DLD1 (cell line): ENCODE data around the gene SMPD4.
"Not testable (repeated sequence)": the region's sequence is repeated elsewhere in the genome, so short reads cannot be mapped to it uniquely, and the experiment has no call there.

ENCODE experiments used
- in situ Hi-C: cut with HindIII; loops from 2 replicates; pipeline ENCODE4 v1.10.0; 2017; ENCODE audit warnings: low sequenced_read_pairs

SMPD4 gene

DNA sequence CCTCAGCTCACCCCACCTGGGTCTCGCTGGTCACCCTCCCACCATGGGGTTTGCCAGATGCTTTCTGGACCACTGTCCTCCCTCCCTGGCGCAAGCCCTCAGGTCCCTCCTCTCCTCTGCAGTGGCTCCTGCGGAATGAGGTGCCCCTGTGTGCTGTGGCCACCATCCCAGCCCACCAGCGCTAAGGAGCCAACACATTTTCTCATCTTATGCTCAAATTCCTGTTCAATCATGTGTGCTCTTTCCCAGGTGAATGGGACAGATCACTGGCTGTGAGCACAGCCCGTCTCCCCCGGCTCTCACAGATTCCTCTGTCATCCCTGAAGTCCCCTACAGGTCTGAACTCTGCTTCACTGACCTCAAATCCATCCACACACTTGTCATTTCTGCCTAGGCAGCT, 21.3 kb downstream of the SMPD4 start:
- in situ Hi-C loops: no loop called here

DNA sequence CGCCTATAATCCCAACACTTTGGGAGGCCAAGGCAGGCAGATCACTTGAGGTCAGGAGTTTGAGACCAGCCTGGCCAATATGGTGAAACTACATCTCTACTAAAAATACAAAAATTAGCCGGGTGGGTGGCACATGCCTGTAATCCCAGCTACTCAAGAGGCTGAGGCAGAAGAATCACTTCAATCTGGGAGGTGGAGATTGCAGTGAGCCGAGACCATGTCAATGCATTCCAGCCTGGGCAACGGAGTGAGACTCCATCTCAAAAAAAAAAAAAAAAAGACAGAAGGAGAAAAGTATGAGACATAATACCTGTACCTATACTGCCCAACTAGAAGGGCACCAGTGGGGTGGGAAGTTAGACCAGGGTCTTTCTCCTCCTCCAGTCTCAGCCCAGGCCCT, 22.0 kb downstream of the SMPD4 start:
- in situ Hi-C loops: not testable (repeated sequence)

DNA sequence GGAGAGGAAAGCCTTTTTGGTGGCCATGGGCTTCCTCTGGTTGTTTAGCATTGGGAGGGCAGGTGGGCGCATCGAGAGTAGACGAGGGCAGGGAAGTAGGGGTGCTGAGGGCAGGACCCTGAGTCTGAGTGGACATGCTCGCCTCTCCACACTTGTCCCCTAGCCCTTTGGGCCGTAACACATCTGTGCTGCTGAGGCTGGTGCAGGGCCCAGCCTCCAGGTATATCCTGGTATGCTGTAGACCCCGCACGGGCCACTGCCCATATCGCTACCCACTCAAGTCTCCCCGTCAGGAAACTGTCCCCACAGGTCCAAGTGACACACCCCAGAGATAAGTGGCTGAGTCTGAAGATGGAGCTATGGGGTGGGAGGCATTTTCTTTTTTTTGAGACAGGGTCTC, 22.8 kb downstream of the SMPD4 start:
- in situ Hi-C loops: no loop called here

GRCh38 chr2:130157825-130158514, 23.4 kb downstream of the SMPD4 start:
- in situ Hi-C loops: not testable (repeated sequence)

DNA sequence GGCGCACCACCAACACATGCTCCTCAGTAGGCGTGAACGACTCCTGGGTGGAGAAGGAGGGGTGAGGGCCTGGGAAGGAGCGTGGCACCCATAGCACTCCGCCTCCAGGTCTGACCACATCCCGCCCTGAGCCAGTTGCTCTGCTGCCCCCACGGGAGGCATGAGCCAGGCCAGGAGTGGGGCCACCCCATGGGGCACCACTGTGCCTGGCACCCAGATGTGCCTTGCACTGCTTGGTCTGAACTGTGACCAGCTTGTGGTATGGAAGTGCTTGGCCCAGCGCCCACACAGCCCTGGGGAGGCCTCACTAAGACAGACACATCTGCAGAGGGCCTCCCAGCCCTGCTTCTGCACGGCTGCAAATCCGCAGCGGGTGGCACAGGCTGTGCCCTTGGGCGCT, 24.0 kb downstream of the SMPD4 start:
- in situ Hi-C loops: not testable (repeated sequence)

DNA sequence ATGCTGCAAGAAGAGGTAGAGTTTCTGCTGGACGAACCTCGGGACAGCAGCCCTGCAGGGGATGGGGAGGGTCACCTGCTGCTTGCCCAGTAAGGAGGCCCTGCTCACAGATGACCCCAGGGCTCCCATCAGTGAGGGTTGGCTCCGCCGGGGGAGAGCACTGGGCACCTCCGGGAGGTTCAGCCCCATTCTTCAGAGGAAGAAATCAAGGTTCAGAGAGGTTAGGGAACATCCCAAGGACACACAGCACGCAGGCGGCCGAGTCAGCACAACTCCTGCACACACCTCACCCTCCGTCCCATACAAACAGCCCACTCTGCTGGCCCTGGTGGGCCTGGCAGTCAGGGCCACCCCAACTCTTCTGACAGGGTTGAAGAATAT, 24.8 kb downstream of the SMPD4 start:
- in situ Hi-C loops: no loop called here

- in situ Hi-C loops: not testable (repeated sequence)
Measured at GRCh38 chr2:130155956-130156623, 25.3 kb downstream of the SMPD4 start.

GRCh38 chr2:130154773-130155765, 26.3 kb downstream of the SMPD4 start:
- in situ Hi-C loops: no loop called here

- in situ Hi-C loops: not testable (repeated sequence)
Measured at GRCh38 chr2:130154423-130154770, 27.0 kb downstream of the SMPD4 start.

DNA sequence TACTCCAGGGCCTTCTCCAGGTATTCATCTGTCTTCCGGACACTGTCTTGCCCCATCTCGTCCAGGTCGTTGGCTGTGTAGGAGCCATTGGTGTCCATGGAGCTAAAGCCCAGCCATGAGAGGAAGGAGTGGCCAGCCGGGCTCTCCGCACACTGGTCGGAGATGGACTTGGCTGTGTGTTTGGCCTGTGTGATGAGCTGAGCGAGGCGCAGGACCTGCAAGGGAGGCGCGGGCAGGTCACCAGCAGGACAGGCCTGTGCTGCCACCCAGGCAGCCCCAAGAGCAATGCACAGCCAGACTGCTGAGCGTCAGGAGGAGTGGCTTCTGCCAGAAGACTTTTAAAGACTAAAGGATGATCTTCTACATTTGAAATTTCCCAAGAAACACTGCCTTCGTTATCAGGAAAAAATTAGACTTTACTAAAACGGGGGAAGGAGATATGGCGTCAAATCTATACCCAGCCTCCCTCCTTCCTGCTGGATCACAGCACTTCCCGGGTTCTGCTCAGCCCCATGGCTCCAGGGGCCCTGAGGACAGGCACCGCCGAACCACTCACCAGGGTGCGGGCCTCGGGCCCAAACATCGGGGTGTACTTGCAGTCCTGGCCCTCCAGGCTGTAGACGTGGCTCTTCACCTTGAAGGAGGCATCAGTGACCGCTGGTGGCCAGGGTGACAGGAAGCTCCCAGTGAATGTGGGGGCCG, 27.5 kb downstream of the SMPD4 start:
- in situ Hi-C loops: not testable (repeated sequence)

DNA sequence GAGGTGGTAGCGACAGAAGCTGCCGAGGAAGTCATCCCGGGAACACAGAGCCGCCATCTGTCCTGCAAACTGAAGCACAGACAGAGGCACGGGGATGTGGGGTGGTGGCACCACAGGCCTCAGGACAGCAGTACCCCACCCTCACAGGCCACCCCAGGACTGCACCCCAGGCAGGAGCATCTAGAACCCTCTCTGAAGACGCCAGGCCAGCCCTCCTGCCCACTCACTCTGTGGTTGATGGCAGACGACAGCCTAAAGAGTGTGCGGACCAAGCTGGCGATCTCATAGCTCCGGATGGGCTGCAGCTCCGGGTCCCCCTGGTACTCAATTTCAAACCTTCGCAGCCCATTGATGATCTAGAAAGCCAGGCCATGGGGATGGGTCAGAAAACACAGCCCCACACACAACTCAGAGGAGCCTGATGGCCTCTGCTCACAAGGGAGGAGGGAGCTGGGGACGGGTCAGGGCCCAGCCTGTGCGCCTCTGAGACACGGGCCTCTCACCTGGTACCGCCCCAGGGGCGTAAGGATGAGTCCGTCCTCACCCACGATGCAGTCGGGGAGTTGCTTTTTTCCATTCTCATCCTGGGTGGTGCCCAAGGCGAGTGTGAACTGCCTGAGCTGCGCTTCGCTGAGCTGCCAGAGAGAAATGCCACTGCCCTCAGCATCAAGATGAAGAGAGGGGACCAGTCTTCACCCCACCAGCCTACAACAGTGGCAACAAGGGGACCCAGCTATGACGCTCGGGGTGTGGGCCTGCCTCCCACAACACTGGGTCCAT, 28.4 kb downstream of the SMPD4 start:
- in situ Hi-C loops: no loop called here

DNA sequence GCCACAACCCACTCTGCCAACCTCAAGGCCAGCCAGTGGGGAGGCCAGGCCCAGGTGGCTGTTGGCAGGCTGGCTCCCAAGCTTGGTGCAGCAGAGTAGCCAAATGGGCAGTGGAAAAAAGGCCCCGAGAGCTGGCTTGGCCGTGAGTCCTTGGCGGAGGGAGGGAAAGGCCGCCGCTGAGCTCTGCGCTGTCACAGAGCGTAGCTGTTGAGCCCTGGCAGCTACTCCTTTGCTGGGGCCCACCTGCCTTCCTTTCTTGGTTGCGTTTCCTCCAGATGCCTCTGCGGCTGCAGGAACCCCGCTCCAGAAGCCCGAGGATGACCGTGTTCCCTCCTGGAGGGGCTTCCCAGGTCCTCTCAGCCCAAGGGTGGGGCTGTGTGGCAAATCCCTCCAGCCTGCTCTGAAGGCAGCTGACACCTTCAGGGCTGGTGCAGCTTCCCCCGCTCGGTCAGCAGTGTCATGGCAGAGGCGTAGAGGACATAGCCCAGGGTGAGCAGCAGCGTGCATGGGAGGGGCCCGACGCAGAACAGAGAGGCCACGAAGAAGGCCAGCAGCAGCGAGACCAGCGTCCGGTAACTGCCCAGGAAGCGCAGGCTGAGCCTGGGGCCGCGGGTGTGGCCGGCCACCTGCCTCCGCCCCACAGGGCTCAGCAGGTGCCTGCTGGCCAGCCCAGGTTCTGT, 29.1 kb downstream of the SMPD4 start:
- in situ Hi-C loops: not testable (repeated sequence)

DNA sequence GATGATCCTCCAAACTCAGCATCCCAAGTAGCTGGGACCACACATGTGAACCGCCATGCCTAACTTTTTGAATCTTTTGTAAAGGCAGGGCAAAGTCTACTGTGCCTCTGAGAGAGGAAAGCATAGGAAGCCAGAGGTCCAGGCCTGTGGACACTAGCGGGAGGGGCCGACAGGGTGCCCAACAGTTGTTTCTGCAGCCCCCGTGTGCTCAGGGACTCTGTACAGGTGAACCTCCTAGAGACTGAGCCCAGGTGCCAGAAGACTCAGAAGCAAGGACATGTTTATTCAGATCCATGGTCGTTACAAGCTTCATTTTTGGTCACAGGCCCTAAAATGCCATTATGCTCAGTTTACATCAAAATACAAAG, 30.3 kb downstream of the SMPD4 start:
- in situ Hi-C loops: not testable (repeated sequence)

- in situ Hi-C loops: no loop called here
Measured at GRCh38 chr2:130150181-130151144, 30.9 kb downstream of the SMPD4 start.

DNA sequence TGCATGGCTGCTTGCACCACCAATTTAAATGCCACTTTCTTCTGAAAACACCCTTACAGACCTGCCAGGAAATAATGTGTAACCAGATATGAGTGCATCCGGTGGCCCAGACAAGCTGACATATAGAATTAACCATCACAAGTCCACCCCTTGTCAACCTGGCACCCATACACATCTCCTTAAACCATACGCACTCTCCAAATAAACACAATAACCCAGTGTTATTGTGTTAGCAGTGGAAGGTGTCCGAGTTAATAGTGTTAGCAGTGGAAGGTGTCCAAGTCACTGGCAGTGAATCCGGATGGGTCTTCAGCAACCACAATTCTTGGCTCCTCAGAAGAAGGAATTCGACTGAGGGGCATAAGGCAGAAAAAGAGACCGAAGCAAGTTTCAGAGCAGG, 32.9 kb downstream of the SMPD4 start:
- in situ Hi-C loops: not testable (repeated sequence)

GRCh38 chr2:130145006-130145414, 36.4 kb downstream of the SMPD4 start, which contains the start of gene CCDC74B:
CCDC74B (minus strand) TSS chr2:130145112; CDS start chr2:130144996, 116 bp downstream.
- in situ Hi-C loops: not testable (repeated sequence)

- in situ Hi-C loops: not testable (repeated sequence)
Measured at GRCh38 chr2:130143266-130144039, 37.9 kb downstream of the SMPD4 start.
